ENCODE measurements around the gene SGMS1.

The SGMS1 gene

GRCh38 chr10:50635286-50635685 lies 11.5 kb upstream of the SGMS1 start:
- no peak for DNase-seq

DNA sequence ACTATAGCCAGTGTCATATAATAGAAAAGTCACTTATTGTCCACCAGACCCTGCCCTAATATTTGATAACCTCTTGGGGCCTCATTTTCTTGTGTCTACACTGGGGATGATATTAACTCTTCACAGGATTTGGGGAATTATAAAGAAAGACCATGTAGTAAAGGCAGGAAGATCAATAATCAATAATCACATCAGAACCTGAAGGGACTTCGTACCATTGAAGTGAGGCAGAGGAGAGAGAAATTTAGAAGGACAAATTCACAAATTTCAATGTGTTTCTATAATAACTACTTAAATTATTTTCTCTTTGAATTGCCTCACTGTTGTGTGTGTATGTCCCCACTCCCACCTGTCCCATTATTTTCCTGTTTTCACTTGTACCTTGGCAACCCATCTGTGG lies 10.7 kb upstream of the SGMS1 start:
- DNase-seq, result no peak

DNA sequence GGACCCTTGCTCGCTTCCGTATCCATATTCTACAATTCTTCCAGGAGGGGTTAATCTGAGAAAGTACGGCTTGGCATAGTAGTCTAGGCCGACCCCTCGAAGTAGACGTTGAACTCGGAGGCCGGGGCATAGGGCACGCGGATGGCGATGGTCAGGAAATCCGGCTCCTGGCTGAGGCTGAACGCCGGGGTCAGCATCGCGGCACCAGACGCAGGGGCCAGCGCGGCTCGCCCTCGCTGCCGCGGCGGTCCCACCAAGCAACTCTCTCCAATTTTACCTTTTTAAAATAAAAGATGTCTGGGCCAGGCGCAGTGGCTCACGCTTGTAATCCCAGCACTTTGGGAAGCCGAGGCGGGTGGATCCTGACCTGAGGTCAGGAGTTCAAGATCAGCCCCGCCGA lies 7.3 kb upstream of the SGMS1 start:
- no peak for DNase-seq

DNA sequence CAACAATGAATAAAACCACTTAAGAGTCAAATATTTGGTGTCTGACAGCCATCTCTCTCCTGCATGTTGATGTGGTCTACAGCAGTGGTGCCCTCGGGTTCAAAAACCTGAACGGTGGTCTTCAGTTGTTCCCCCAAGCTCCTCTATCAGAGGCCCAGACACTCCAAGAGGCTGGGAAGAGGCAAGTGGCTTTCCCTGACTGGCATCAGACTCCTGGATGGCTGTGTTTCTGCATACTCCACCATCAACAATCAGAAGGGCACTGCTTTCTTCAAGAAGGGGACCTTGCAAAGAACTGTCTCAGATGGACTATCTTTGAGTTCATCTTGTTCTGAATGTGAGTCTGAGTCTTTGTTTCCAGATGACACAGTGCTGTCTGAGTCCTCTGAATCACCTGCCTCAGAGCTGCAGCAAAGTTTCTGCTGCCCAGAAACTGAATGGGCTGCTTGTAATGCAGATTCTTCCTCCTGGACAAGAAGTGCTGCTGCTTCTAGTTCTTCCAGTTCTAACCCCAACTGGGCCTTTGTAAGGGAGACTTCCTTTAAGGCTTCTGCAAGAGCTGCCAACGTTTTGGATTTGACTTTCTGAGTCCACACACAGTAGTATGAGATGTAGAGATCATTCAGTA lies 5.9 kb upstream of the SGMS1 start:
- DNase-seq, result no peak

DNA sequence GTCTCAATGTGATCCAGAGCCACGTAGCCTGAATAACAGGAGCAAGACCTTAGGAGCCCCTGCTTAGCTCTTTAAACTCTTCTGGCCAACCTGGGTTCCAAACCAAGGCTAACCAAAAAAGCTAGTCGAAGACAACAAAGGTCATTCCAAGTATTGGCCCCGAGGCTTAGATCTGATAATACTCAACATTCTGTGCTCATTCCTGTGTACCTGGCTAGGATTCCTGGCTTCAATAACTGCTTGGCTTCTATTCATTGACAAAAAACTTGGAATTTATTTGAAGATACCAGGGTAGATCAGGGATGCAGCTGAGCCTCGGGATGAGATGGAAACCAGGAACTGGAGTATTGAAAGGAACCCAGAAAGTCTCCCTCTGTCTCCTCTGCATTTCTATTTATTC lies 4.1 kb upstream of the SGMS1 start:
- DNase-seq, result no peak

GRCh38 chr10:50627443-50627842 lies 3.7 kb upstream of the SGMS1 start:
- no peak for DNase-seq

DNA sequence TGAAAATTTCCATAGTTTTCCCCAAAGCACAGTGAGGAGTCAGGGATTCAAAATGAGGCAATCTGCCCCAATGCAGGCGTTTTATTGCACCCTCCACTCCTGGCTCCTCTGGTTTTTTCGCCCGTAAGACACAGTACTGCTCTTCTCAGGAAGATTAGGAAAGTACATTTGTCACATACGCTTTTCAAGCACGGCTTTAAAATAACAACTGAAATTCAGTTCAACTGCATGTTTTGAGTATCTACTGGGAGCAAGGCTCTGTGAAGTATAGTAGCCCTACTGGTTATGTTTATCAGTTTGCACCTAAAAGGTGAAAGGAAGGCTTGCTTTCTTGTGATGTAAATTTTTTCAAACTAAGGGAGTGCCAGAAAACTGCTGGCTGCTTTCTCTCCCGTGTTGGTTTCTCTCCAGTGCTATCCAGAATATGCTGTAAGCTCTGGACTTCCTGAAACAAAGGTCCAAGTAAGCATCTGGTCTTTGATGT lies 1.9 kb upstream of the SGMS1 start:
- DNase-seq, result no peak

DNA sequence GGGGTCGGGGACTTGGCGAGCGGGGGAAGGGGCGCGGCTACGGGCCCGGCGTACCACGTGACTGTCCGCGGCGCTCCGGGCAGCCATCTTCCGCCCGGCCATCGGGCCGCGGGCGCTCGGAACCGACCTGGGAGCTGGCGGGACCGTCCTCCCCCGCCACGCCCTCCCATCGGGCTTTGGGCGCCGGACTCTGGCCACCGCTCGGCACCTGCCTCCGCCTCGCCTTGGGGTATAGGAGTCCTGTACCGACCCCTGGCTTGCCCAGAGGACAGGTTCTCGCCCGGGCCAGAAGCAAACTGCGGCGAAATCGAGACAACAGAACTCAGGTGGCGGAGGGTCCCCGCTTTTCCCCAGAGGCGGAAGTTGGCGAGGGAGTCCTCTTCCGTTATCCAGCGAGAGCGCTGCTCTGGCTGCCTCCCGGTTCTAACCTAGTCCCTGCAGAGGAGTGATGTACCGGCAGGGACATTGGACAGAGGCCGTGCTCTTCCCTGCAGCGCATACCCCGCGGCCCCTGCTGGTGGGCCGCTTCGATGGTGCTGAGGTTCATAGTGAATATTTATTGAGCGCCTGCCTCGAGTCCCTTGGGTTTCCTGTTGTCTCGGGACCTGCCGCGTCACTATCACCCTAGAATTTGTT lies 1.2 kb upstream of the SGMS1 start:
- DNase-seq, result peak; percentile 84 to 93

- DNase-seq, result peak; percentile 90 to 93
Observed at GRCh38 chr10:50624413-50624865, 683 bp upstream of the SGMS1 start.

DNA sequence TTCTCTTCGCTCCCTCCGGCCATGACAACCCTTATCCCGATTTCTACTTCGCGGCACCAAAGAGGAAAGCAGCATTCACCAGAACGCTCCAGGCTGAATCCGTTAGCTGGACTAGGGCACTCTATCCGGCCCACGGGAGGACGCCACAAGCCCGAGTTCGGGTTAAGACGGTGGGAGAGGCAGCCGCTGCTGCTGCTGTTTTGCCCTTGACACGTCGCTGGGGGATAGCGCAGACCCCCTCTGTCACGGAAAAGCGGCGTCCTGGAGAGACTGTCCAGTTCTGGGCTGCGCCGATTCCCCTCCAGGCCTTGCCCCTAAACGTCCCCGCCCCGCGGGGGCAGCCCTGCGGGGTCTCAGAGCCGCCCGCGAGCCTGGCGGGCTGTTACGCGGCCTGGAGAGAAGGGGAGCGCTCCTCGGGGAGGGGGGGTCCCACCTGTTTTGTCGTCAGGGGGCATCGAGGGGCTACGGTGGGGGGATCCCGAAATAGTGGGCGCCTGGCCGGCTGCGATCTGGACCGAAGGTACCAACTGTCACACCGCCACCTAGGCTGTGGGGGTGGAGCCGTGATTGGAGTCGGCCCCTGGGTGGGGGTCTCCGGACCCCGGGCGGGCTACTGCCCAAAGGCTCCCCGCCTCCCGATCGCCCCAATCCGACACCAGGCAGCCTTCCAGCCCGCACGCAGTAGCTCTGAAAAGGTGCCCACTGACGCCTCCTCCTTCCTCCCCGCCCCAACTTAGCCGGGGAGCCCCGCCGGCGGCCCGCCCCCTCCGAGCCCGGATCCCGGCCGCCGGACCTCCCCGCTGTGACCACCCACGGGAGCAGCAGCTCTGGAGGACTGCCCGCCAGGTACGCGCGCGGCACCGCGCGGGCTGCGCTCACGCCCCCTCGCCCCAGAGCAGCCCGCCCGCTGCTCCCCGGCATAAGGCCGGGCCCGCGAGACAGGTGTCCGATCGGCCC lies 772 bp downstream of the SGMS1 start:
- peak; percentile 56 to 67 for DNase-seq

GRCh38 chr10:50621968-50622705 lies 1.6 kb downstream of the SGMS1 start:
- DNase-seq, result peak; percentile 71 to 88

- DNase-seq, result no peak
Observed at GRCh38 chr10:50620899-50621298, 2.9 kb downstream of the SGMS1 start.

DNA sequence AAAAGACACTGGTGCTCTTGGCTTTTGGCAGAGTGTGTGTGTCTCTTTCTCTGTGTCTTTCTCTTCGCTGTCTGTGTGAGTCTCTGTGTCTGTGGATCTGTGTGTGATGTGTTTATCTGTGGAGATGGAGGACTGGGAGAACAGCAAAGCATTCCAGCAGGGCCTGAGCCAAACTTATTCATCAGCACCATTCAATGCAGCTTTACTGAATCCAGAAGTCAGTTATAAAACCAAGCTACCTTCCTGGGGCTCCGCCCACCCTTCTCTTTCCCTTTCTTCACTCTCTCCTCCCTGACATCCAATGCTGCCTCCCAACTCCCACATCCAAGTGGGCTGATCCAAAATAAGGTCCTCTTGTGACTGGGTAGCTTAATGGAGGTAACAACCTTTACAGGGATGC lies 3.9 kb downstream of the SGMS1 start:
- DNase-seq, result peak in 1 of 2 donors; percentile 32

- no peak for DNase-seq
Observed at GRCh38 chr10:50619166-50619565, 4.6 kb downstream of the SGMS1 start.

DNA sequence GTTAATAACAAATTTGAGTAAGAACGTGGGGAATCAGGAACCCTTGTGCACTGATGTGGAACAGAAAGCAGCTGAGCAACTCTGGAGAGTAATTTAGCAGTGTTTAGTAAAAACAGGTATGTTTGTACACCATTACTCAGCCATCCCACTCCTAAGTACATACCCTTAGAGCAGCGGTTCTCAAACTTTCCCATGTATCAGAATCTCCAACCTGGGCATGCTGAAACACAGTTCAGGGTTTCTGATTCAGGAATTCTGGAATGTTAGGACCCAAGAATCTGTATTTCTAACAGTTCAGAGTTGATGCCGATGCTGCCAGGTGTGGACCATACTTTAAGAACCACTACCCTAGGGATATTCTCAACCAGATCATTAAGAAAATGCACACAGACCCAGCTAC lies 5.1 kb downstream of the SGMS1 start:
- no peak for DNase-seq

- DNase-seq, result no peak
Observed at GRCh38 chr10:50615658-50616057, 8.1 kb downstream of the SGMS1 start.

- no peak for DNase-seq
Observed at GRCh38 chr10:50614444-50615137, 9.2 kb downstream of the SGMS1 start.

- no peak for DNase-seq
Observed at GRCh38 chr10:50613726-50614443, 9.9 kb downstream of the SGMS1 start.

- no peak for DNase-seq
Observed at GRCh38 chr10:50613150-50613549, 10.6 kb downstream of the SGMS1 start.

DNA sequence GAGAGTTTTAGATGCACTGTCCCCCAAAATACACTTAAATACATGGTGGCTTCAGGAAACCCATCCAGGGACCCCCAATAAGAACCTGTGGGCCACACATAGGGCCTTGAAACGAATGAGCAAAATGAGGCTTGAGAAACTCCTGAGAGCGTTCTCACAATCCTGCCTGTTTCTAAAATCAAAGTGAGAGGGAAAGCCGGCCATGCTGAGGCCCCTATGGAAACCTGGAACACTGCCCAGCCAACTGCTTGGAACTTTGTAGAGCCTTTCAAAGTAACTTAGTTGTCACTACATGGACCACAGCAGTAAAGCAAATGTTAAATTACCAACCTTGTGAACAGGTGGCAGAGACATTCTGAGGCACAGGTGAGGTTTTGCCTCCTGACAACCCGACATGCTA lies 13.4 kb downstream of the SGMS1 start:
- DNase-seq, result no peak

DNA sequence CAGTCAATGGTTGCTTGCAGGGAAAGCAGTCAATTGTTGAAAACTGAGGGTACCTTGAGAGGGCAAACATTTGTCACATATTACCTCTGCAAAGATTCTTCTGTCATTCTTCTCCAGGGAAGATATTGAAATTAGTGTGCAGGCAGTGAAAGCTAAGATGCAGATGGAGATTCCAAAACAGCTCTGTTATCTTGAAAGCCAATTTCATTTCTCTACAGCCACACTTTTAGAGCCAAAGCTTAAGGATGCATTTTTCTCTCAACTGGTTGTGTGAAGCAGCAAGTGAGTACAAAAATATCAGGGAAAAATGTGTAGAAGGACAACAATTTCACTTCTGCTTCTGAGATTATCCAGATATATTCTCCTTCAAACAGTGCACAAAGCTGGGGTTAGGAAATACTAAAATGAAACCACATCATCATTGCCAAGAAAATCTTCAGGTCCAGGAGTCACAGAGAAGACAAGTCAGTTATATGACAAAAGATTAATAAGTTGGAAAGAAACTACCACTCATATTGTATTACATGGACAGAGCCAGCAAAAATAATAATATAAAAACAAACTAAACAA lies 16.3 kb downstream of the SGMS1 start:
- no peak for DNase-seq

Data from hippocampal formation (tissue), 2 donors.